Embryonic facial prominence (tissue), 1 donor: Measurements from ENCODE around the gene DLG2.
"Not testable (repeated sequence)": the region's sequence is repeated elsewhere in the genome, so short reads cannot be mapped to it uniquely, and the experiment has no call there.

Experiments used
- DNase-seq: peaks from one replicate; pipeline ENCODE4 v3.0.0-alpha.2; 2016; ENCODE audit errors: extremely low spot score

The DLG2 gene

DNA sequence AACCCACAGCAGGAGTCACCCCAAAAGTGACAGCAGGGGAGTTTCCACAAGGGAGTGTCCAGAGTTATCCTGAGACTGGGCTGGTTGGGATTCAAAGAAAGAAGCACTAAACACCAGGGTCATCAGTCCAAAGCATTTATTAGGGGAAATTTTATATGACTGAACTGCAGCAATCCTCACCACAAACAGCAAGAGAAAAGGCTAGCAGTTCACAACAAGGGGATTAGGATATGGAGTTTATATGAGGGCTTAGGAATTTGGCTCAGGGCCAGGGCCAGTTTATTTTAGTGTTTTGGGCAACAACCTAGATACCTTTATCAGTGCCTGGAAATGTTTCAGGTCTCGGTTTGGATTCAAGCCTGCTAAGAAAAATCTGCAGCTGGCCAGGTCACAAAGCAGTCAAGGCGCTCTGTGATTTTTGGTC, 16.1 kb upstream of the DLG2 start:
- DNase-seq, result no peak

GRCh38 chr11:85634747-85635146, 7.6 kb upstream of the DLG2 start:
- DNase-seq, result no peak

- no peak for DNase-seq
Measured at GRCh38 chr11:85628771-85629341, 1.7 kb upstream of the DLG2 start.

GRCh38 chr11:85627998-85628770, 1.0 kb upstream of the DLG2 start, which contains the start of gene TMEM126B:
TMEM126B (plus strand) TSS chr11:85628593; CDS start chr11:85628608, 15 bp downstream.
- DNase-seq, result peak; percentile 94

GRCh38 chr11:85626496-85626895, 648 bp downstream of the DLG2 start:
- DNase-seq, result no peak

- DNase-seq, result no peak
Measured at GRCh38 chr11:85620256-85620655, 6.9 kb downstream of the DLG2 start.

- DNase-seq, result no peak
Measured at GRCh38 chr11:85619499-85619898, 7.6 kb downstream of the DLG2 start.

- DNase-seq, result not testable (repeated sequence)
Measured at GRCh38 chr11:85611643-85612042, 15.5 kb downstream of the DLG2 start.

DNA sequence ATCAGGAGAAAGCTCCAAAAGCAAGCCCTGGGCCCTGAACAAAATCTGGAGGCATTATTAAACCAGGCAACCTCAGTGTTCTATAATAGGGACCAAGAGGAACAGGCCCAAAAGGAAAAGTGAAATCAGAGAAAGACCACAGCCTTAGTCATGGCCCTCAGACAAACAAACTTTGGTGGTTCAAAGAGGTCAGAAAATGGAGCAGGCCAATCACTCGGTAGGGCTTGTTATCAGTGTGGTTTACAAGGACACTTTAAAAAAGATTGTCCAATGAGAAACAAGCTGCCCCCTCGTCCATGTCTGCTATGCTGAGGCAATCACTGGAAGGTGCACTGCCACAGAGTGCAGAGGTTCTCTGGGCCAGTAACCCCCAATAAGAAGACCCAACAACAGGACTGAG, 17.9 kb downstream of the DLG2 start:
- DNase-seq, result not testable (repeated sequence)

DNA sequence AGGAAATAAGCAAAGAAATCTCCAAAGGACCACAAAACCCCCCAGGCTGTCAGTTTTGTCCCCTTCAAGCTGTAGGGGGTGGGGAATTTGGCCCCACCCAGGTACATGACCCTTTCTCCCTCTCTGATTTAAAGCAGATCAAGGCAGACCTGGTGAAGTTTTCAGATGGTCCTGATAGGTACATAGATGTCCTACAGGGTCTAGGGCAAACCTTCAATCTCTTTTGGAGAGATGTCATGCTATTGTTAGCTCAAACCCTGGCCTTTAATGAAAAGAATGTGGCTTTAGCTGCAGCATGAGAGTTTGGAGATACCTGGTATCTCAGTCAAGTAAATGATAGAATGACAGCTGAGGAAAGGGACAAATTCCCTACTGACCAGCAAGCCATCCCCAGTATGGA, 18.5 kb downstream of the DLG2 start:
- DNase-seq, result not testable (repeated sequence)

GRCh38 chr11:85606237-85606636, 20.9 kb downstream of the DLG2 start:
- DNase-seq, result not testable (repeated sequence)

- no peak for DNase-seq
Measured at GRCh38 chr11:85603220-85603619, 23.9 kb downstream of the DLG2 start.

- no peak for DNase-seq
Measured at GRCh38 chr11:85602526-85603213, 24.5 kb downstream of the DLG2 start.

GRCh38 chr11:85599083-85599482, 28.1 kb downstream of the DLG2 start:
- DNase-seq, result no peak

DNA sequence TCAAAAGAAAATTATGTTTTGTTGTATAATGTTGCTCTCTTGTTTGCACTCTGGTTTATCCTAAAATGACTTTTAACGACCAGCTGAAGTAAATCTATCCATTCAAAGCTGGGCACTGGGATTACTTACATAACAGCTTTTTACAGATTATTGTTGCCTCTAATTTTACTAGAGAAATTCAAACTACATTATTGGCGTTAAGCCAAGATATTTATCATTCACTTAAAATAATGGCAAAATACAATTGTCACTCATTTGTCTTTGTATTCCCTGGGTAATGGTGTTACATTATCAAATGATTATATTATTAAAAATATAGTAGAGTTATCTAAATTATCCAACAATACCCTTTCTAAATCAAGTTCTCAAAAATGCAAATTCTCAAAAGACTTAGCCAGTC, 30.3 kb downstream of the DLG2 start:
- no peak for DNase-seq

- DNase-seq, result peak; percentile 37
Measured at GRCh38 chr11:85595285-85595884, 31.8 kb downstream of the DLG2 start.

DNA sequence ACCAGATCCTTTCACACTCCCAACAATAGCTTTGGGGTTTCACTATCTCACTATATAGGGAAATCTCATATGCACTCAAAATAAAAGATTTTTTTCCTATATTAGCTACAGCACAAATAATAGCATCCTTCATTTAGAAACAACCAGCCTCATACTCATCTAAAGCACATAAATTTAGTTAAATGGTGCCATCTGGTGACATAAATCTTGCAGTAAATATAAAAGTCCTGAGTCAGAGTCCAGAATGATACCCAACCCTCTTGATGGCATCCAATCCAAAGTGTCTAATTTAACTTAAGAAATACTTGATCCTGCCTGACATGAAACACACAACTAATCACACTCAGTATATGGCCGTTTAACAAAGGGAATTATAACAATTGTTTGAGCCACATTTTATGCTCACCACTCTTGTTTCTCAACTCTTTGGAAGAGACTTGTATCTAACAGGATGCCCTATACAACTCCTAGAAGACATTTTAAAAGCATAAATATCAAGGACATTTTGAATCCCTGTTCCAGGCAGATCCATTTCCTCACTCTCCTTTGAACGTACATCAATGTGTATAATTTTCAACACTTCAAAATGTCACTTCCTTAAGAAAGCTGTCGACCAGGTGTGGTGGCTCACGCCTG, 36.2 kb downstream of the DLG2 start:
- DNase-seq, result no peak

GRCh38 chr11:85589373-85589772, 37.8 kb downstream of the DLG2 start:
- no peak for DNase-seq

- no peak for DNase-seq
Measured at GRCh38 chr11:85582111-85582510, 45.0 kb downstream of the DLG2 start.

DNA sequence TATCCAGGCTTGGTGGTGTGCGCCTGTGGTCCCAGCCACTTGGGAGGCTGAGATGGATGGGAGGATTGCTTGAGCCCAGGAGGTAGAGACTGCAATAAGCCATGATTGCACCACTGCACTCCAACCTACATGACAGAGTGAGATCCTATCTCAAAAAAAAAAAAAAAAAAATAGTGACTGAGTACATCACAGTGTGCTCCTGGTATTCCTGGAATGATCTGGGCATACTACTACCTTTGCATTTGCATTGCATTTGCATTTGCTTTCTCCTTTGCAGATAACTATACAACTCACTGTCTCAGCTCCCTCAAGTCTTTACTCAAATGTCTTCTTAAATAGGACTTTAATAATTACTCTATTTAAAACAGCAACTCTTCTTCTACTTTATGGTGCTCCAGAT, 51.8 kb downstream of the DLG2 start:
- no peak for DNase-seq

- DNase-seq, result no peak
Measured at GRCh38 chr11:85572056-85572455, 55.1 kb downstream of the DLG2 start.

GRCh38 chr11:85569525-85569924, 57.6 kb downstream of the DLG2 start:
- no peak for DNase-seq
